Activated T-helper 1 cell treated with anti-CD3 and anti-CD28 coated beads, Interleukin-12 subunit alpha, Interleukin-12 subunit beta, Interleukin-2, Interleukin-4 antibody, amounts not matched to agents 30 ng/mL and 10 ng/mL and 1 ng/mL, durations not matched to agents 14 hours and 24 hours and 36 hours (primary cell): ENCODE measurements around the gene LACRT. TPM values are rescaled to one million over a fixed set of nuclear protein-coding genes. Genes with fewer than 3 reads are reported as not detected.

Experiments used
- DNase-seq: peaks from one replicate; pipeline ENCODE4 v3.0.0; 2021; ENCODE audit warnings: low spot score
- H3K27ac Mint-ChIP-seq: one replicate; pipeline ENCODE4 v1.8.0; 2021; ENCODE audit warnings: mild to moderate bottlenecking, mixed read lengths
- H3K27me3 Mint-ChIP-seq: one replicate; pipeline ENCODE4 v1.8.0; 2022; ENCODE audit warnings: mild to moderate bottlenecking, moderate library complexity, mixed read lengths; ENCODE audit not compliant: insufficient read depth
- H3K36me3 Mint-ChIP-seq: one replicate; pipeline ENCODE4 v1.8.0; 2021; ENCODE audit warnings: low read depth, mixed read lengths
- H3K4me1 Mint-ChIP-seq: one replicate; pipeline ENCODE4 v1.8.0; 2021; ENCODE audit warnings: low read depth, mixed read lengths
- H3K4me3 Mint-ChIP-seq: one replicate; pipeline ENCODE4 v1.8.0; 2021; ENCODE audit warnings: mild to moderate bottlenecking, moderate library complexity, mixed read lengths
- H3K9me3 Mint-ChIP-seq: one replicate; pipeline ENCODE4 v1.8.0; 2021; ENCODE audit warnings: mixed read lengths
- intact Hi-C: fragments of 100-400 bp; cut with micrococcal nuclease; formaldehyde crosslinking; loops from one replicate; pipeline ENCODE4 v1.15.1; 2024
- total RNA-seq: library from RNA; stranded (reverse); gene quantifications from 2 replicates; pipeline ENCODE4 v1.2.3, GENCODE V29; 2022

Gene LACRT
- total RNA-seq, 1 donor from 2014 or later, result not detected

DNA sequence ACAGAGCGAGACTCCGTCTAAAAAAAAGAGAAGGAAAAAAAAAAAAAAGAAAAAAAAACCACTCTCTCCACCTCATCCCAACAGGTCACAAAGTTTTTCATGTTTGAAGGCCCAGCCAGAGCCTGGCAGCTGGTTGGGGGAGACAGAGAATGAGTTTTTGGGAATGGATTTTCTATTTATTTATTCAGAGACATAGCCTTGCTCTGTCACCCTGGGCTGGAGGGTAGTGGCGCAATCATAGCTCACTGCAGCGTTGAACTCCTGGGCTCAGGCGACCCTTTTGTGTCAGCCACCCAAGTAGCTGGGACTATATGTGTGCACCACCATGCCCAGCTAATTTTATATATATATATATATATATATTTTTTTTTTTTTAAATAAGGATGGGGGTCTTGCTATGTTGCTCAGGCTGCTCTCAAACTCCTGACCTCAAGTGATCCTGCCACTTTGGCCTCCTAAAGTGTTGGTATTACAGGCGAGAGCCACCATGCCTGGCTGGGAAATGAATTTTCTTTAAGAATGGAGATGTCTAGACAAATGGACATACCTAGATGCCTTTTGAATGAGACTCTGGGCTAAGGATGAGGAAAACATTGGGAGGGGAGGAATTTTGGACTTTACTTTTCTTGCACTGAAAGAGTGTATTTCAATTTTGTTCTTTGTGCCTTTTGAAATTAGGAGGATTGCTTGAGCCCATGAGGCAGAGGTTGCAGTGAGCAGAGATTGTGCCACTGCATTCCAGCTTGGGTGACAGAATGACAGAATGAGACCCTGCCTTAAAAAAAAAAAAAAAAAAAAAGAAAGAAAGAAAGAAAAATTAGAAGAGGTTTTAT lies 29.3 kb downstream of the LACRT start:
- no peak overlapping the region for H3K27ac Mint-ChIP-seq
- H3K4me1 Mint-ChIP-seq, result peaks cover 7% of the 10 kb centered on the region
- intact Hi-C loops, result no loop called here
- H3K27me3 Mint-ChIP-seq, result peaks cover 7% of the 10 kb centered on the region
- DNase-seq, result no peak
- no peaks in the 10 kb centered on the region for H3K9me3 Mint-ChIP-seq
- H3K36me3 Mint-ChIP-seq, result no peaks in the 10 kb centered on the region
- no peak overlapping the region for H3K4me3 Mint-ChIP-seq

DNA sequence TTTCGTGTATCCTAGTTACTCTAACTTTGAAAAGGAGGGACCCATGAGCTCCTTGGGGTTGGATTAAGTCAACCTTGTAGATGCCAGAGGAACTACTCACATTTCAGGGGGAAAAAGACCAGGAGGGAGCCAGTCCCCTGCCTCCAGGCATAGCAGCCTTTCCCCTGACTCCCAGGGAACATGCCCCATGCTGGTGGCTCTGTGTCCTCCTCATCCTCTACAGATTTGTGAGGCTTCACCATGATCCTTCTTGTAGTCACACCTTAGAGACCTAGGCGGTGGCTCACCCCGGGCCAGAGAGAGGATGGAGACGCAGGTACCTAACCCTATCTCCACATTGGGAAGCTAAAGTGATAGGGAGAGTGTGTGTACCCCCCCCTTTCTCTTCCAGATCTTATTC lies 30.3 kb downstream of the LACRT start:
- no peaks in the 10 kb centered on the region for H3K36me3 Mint-ChIP-seq
- H3K27me3 Mint-ChIP-seq, result peaks cover 11% of the 10 kb centered on the region
- no peak overlapping the region for H3K4me3 Mint-ChIP-seq
- intact Hi-C loops, result no loop called here
- no peak for DNase-seq
- no peaks in the 10 kb centered on the region for H3K9me3 Mint-ChIP-seq
- peaks cover 7% of the 10 kb centered on the region for H3K4me1 Mint-ChIP-seq
- H3K27ac Mint-ChIP-seq, result no peak overlapping the region

DNA sequence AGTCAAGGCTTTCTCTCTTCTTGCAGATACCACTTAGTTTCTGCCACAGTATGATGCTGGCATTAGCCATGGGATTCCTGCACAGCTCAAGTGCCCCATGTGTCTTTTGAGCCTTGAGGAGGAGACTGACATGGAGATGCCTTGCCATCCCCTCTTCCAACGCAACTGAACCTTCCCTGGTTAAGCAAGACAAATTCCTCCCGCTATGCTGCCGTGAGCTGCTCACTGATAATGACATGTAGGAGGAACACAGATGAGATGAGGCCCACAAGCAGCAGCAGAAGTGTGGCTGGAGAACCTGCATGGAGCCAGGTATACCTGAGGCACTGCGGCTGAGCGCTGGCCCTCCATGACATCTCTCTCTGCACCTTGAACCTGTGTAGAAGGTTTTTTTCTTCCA lies 30.8 kb downstream of the LACRT start:
- H3K27me3 Mint-ChIP-seq, result peaks cover 13% of the 10 kb centered on the region
- no peaks in the 10 kb centered on the region for H3K9me3 Mint-ChIP-seq
- no peak overlapping the region for H3K27ac Mint-ChIP-seq
- peaks cover 7% of the 10 kb centered on the region for H3K4me1 Mint-ChIP-seq
- DNase-seq, result no peak
- H3K4me3 Mint-ChIP-seq, result no peak overlapping the region
- intact Hi-C loops, result loop anchor here (1.0 kb wide), 1 partner anchor 25 kb away; no protein-coding TSS in a partner anchor
- no peaks in the 10 kb centered on the region for H3K36me3 Mint-ChIP-seq

DNA sequence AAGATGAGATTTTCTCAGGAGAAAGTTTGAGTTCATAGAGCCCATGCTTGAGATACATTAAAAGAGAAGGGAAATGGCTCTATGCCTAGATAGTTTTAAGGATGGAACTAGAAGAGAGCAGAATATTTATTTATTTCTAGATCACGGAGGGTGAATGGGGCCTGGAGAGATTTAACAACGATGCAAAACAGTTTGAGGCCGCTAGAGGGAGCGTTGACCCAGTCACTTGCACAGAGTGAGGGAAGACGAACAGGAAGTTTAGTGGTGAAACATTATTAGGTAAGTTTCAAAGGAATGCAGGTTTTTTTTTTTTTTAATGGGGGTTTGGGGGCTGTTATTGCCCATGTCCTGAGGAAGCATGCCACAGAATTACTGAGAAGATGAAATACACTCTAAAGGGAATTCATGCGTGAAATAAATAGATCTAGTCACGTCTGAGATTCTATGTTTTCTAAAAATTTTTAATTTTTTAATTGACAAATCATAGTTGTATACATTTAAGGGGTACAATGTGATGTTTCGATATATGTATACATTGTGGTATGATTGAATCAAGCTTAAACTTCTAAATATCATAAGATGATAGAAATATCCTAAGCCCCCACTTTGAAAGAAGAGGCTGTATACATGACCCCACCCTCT lies 31.4 kb downstream of the LACRT start:
- Mint-ChIP-seq H3K9me3 (no peaks in the 10 kb centered on the region), H3K4me3 (no peak overlapping the region), H3K4me1 (peaks cover 7% of the 10 kb centered on the region), H3K36me3 (no peaks in the 10 kb centered on the region), H3K27me3 (peaks cover 11% of the 10 kb centered on the region), H3K27ac (no peak overlapping the region)
- intact Hi-C loops, result loop anchor here (1.0 kb wide), 1 partner anchor 24 kb away; no protein-coding TSS in a partner anchor
- DNase-seq, result peak; percentile 19

DNA sequence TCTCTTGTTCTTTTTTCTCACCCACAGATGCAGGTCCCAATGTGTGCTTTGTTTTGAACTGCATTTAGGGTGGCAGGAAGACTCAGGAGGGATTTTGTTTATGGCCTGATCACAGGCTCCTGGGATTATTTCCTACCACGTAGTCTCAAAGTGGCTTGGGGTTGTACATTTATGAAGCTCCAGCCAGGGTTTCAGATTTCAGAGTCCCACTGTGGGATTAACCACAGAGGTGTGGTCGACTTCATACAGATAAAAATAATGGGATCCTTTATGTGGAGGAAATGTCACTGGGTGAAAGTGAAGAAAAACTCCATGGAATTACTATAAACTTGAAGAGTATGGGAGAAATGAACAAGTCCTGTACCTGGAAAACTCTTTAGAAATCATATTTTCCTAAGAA lies 32.0 kb downstream of the LACRT start:
- intact Hi-C loops, result loop anchor here (1.0 kb wide), 1 partner anchor 23 kb away; no protein-coding TSS in a partner anchor

DNA sequence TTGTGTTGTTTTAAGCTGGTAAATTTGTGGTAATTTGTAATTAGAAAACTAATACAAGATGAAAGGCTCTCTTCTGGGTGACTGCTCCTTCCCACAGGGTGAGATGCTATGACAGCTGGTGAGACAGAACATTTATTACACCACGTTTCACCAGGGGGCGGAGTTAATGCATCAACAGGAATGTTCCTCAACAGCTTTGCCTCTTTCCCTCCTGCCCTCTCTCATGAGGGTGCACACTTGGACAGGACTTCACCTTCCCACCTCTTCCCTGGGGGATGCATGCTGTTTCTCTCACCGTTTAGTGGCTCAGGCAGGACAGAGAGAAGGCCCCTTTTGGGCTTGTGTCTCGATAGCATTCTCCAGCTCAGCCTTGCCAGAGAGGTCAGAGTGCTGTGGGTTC lies 32.9 kb downstream of the LACRT start:
- Mint-ChIP-seq H3K4me1 (peaks cover 7% of the 10 kb centered on the region), H3K4me3 (no peak overlapping the region), H3K9me3 (no peaks in the 10 kb centered on the region), H3K27me3 (peaks cover 8% of the 10 kb centered on the region), H3K27ac (no peak overlapping the region), H3K36me3 (no peaks in the 10 kb centered on the region)
- no peak for DNase-seq
- intact Hi-C loops, result no loop called here

More for the DNA sequence above, 32.0 kb downstream of the LACRT start:
- Mint-ChIP-seq H3K9me3 (no peaks in the 10 kb centered on the region), H3K36me3 (no peaks in the 10 kb centered on the region), H3K27ac (no peak overlapping the region), H3K4me3 (no peak overlapping the region), H3K27me3 (peaks cover 9% of the 10 kb centered on the region), H3K4me1 (peaks cover 7% of the 10 kb centered on the region)
- no peak for DNase-seq

DNA sequence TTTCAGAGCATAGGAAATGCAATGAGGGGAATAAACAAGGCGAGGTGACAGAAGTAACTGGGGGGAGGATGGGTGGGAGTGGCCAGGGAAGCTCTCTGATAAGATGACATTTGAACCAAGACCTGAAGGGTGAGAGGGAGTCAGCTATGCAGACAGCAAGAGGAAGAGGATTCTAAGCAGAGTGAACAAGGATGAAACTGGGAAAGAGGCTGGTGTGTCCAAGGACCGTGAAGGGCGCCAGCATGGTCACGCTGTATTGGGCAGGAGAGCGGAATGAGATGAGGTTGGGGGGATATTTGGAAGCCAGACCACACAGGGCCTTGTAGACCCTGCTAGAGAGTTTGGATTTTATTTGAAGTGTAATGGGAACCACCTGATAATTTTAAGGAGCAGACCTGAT lies 35.7 kb downstream of the LACRT start:
- Mint-ChIP-seq H3K4me3 (no peak overlapping the region), H3K36me3 (no peaks in the 10 kb centered on the region), H3K27ac (no peak overlapping the region), H3K4me1 (peaks cover 14% of the 10 kb centered on the region), H3K27me3 (peaks cover 8% of the 10 kb centered on the region), H3K9me3 (no peaks in the 10 kb centered on the region)
- DNase-seq, result no peak
- intact Hi-C loops, result loop anchor here (5.0 kb wide), 1 partner anchor 473 kb away; no protein-coding TSS in a partner anchor

DNA sequence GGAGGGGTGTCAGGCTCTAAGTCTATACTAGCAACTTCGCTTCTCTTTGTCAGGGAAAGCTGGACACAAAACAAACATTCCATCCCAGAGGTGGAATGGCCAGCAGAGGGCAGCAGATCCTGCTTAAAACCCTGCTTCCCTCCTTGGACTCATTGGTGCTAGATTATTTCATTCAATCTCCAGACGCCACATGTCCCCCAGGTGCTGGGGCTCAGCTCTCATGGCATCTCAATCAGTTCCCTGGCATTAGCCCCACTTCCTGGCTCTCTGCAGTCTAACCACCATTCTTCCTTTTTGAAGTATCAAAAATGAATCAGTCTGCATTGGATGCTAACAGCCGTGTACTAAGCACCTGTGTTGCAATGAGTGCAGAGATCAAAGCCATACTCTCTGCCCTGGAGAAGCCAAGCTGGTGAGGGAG lies 38.2 kb downstream of the LACRT start:
- DNase-seq, result peak; percentile 9
- intact Hi-C loops, result loop anchor here (2.0 to 5.0 kb wide), 2 partner anchors 70 to 476 kb away; no protein-coding TSS in a partner anchor
- Mint-ChIP-seq H3K36me3 (no peaks in the 10 kb centered on the region), H3K4me1 (peaks cover 7% of the 10 kb centered on the region), H3K4me3 (no peak overlapping the region), H3K27ac (no peak overlapping the region), H3K9me3 (no peaks in the 10 kb centered on the region), H3K27me3 (peaks cover 8% of the 10 kb centered on the region)

DNA sequence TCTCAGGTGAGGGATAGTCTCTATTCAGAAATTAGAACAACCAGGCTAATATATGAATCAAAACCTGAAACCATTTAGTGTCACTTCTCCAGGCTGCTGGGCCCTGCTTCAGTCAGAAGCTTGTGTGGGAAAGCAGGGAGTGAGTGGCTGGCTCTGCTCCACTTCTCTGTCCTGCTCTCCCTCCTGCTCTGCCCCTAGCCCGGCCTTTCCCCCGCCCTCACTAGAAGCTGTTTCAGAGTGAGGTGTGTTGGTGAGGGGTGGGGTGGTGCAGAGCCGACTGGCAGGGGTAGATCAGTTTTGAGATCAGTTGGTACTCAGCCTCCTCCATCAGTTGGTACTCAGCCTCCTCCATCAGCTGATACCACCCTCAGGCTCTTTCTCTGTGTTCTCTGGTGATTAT lies 39.2 kb downstream of the LACRT start:
- intact Hi-C loops, result loop anchor here (5.0 kb wide), 1 partner anchor 477 kb away; no protein-coding TSS in a partner anchor

DNA sequence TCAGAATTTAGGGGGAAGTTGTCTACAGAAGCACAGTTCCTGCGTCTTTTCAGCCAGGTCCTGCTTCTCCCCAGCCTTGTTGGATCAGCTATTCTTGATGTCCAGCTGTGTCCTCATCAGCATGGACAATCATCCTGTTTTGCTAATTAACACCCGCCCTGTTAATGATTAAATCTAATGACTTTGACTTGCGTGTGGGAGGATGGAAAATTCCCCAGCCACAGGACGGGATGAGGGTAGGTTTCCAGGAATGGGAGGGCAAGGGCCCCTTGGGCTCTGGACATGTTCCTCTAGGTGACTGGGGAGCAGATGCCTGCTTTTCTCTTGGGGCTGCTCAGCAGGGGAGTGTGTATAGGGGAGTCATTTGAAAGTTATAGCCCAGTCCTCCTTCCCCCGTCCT lies 41.0 kb downstream of the LACRT start:
- no peak for DNase-seq
- Mint-ChIP-seq H3K27me3 (peaks cover 25% of the 10 kb centered on the region), H3K27ac (no peak overlapping the region), H3K36me3 (no peaks in the 10 kb centered on the region), H3K4me1 (peaks cover 7% of the 10 kb centered on the region), H3K9me3 (no peaks in the 10 kb centered on the region), H3K4me3 (no peak overlapping the region)
- intact Hi-C loops, result no loop called here

More for the DNA sequence above, 39.2 kb downstream of the LACRT start:
- peaks cover 7% of the 10 kb centered on the region for H3K4me1 Mint-ChIP-seq
- no peak overlapping the region for H3K4me3 Mint-ChIP-seq
- no peak overlapping the region for H3K27ac Mint-ChIP-seq
- peaks cover 16% of the 10 kb centered on the region for H3K27me3 Mint-ChIP-seq
- H3K9me3 Mint-ChIP-seq, result no peaks in the 10 kb centered on the region
- no peak for DNase-seq
- H3K36me3 Mint-ChIP-seq, result no peaks in the 10 kb centered on the region

DNA sequence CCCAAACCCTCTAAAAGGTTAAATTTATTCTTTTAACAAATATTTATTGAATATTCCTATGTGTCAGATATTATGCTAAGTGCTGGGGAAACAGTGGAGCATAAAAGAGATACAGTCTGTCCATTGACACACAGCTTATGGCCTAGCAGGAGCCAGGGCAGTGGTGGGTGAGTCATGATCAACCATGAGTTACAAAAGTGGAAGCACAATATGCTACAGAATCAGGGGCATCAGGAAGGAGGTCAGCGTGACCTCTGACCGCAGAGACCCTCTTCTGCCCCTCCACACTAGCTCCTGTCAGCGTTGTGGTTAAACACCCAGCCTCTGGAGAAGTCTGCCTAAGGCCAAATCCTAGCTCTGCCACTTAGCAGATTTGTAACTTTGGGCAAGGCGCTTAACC lies 41.6 kb downstream of the LACRT start:
- Mint-ChIP-seq H3K4me1 (peaks cover 7% of the 10 kb centered on the region), H3K4me3 (no peak overlapping the region), H3K27me3 (peaks cover 26% of the 10 kb centered on the region), H3K9me3 (no peaks in the 10 kb centered on the region), H3K36me3 (no peaks in the 10 kb centered on the region), H3K27ac (no peak overlapping the region)
- DNase-seq, result no peak
- intact Hi-C loops, result no loop called here

DNA sequence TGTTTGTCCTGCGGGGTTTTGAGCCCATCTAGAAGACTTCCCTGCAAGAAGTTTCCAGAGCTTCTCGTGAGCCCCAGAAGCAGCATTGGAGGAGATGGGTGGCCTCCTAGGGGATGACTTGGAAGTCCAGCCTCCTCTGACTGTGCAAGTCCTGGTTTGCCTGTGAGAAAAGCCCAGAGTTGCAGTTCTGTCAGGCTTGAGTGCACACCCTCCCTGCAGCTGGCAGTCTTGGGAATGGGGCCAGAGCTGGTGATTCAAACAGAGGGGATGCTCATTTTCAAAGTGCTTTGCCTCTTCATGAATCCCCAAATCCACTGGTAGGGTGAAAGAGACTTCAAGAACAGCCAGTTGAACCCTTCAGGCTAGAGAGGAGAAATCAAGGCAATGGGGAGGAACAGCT lies 42.4 kb downstream of the LACRT start:
- intact Hi-C loops, result no loop called here
- H3K4me1 Mint-ChIP-seq, result peaks cover 7% of the 10 kb centered on the region
- no peaks in the 10 kb centered on the region for H3K36me3 Mint-ChIP-seq
- H3K4me3 Mint-ChIP-seq, result no peak overlapping the region
- H3K27ac Mint-ChIP-seq, result no peak overlapping the region
- H3K9me3 Mint-ChIP-seq, result no peaks in the 10 kb centered on the region
- no peak for DNase-seq
- H3K27me3 Mint-ChIP-seq, result peaks cover 33% of the 10 kb centered on the region

DNA sequence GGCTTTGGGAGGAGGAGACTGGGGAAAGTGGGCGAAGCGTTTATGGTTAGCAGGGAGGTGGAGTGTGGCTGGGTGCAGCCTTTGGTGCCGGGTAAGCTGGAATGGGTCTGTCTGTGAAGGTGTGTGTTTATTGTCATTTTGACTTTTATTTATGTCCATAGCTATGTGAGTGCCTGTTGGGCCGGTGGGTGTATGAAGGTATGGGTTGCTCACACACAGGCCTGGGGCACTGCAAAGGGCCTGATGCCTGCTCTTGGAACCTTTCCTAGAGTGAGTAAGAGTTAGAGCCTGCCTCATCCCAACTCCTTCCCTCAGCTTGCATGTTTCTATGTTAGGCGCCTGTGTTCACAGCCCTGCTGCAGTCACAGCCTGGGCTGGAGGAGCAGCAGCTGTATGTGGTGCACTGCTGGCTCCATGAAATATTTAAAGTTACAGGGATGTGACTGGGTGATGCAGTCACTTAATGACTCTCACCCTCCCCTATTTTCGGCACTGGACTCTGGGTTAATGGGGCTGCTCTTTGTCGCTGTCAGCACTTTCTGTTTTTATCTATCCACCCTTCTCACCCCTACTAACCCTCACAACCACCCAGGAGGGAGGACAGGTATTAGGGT lies 43.6 kb downstream of the LACRT start:
- Mint-ChIP-seq H3K27me3 (peaks cover 44% of the 10 kb centered on the region), H3K4me1 (no peaks in the 10 kb centered on the region), H3K36me3 (no peaks in the 10 kb centered on the region), H3K27ac (no peak overlapping the region), H3K9me3 (no peaks in the 10 kb centered on the region), H3K4me3 (no peak overlapping the region)
- intact Hi-C loops, result no loop called here
- DNase-seq, result no peak
